Stimulated activated naive B cell treated with anti-CD40 and anti-IgM and Interleukin-4, amounts not matched to agents 10 μg/mL and 1 μg/mL and 100 μg/mL, for 72 hours (primary cell): ENCODE measurements around the gene PHLDB1.
"Not testable (repeated sequence)": the region's sequence is repeated elsewhere in the genome, so short reads cannot be mapped to it uniquely, and the experiment has no call there.

ENCODE experiments used
- ATAC-seq, 2 donors: fragments of 150-1000 bp; cut with Tn5 transposase; replicated peaks; 2 replicates each; pipeline ENCODE4 v1.10.0; 2021; ENCODE audit warnings: moderate library complexity in 1 of 2
- DNase-seq: peaks from one replicate; pipeline ENCODE4 v3.0.0; 2021
- H3K27ac Mint-ChIP-seq: one replicate; pipeline ENCODE4 v1.8.0; 2022; ENCODE audit warnings: mild to moderate bottlenecking, mixed read lengths
- H3K27me3 Mint-ChIP-seq, 2 donors: one replicate each; pipeline ENCODE4 v1.8.0; 2022; ENCODE audit warnings: mixed read lengths in 2 of 2
- H3K36me3 Mint-ChIP-seq, 2 donors: one replicate each; pipeline ENCODE4 v1.8.0; 2022; ENCODE audit warnings: mixed read lengths in 2 of 2, mild to moderate bottlenecking in 1 of 2
- H3K4me1 Mint-ChIP-seq, 2 donors: one replicate each; pipeline ENCODE4 v1.8.0; 2022; ENCODE audit warnings: mixed read lengths in 2 of 2, mild to moderate bottlenecking in 1 of 2
- H3K4me3 Mint-ChIP-seq, 2 donors: one replicate each; pipeline ENCODE4 v1.8.0; 2022; ENCODE audit warnings: mild to moderate bottlenecking in 2 of 2, mixed read lengths in 2 of 2, moderate library complexity in 1 of 2
- H3K9me3 Mint-ChIP-seq, 2 donors: one replicate each; pipeline ENCODE4 v1.8.0; 2022; ENCODE audit warnings: mixed read lengths in 2 of 2, mild to moderate bottlenecking in 1 of 2

PHLDB1 gene

GRCh38 chr11:118607401-118608359, at the start of gene PHLDB1:
TSS of gene PHLDB1 (plus strand) at chr11:118607615. CDS start at chr11:118613837, 6,222 bp downstream.
- peaks cover 22 to 26% of the 10 kb centered on the region in 2 donors for H3K27me3 Mint-ChIP-seq
- H3K27ac Mint-ChIP-seq: peak within 1 kb of the TSS; percentile 70

GRCh38 chr11:118560806-118561205, 46.6 kb upstream of the PHLDB1 start:
- Mint-ChIP-seq H3K36me3 (peaks cover 18 to 29% of the 10 kb centered on the region in 2 donors), H3K4me3 (no peak overlapping the region), H3K4me1 (peaks cover 11 to 23% of the 10 kb centered on the region in 2 donors), H3K9me3 (no peaks in the 10 kb centered on the region), H3K27me3 (no peaks in the 10 kb centered on the region), H3K27ac (no peak overlapping the region)
- no peak for ATAC-seq
- no peak for DNase-seq

More at GRCh38 chr11:118607401-118608359, at the start of gene PHLDB1:
- peaks cover 4 to 7% of the 10 kb centered on the region in 2 donors for H3K36me3 Mint-ChIP-seq
- H3K4me3 Mint-ChIP-seq: peak within 1 kb of the TSS; percentile 81 to 83
- H3K4me1 Mint-ChIP-seq: peaks cover 23 to 35% of the 10 kb centered on the region in 2 donors
- no peaks in the 10 kb centered on the region for H3K9me3 Mint-ChIP-seq
- peak; percentile 22 to 35 for ATAC-seq
- peak; percentile 21 for DNase-seq

- Mint-ChIP-seq H3K9me3 (no peaks in the 10 kb centered on the region), H3K4me1 (peaks cover 13 to 23% of the 10 kb centered on the region in 2 donors), H3K36me3 (peaks cover 8 to 18% of the 10 kb centered on the region in 2 donors), H3K27ac (peak overlapping the region; percentile 81), H3K4me3 (peak overlapping the region; percentile 93 to 96), H3K27me3 (no peaks in the 10 kb centered on the region)
- ATAC-seq (no peak), DNase-seq (no peak)
Measured at GRCh38 chr11:118565051-118565450, 42.4 kb upstream of the PHLDB1 start.

GRCh38 chr11:118569670-118570069, 37.7 kb upstream of the PHLDB1 start:
- Mint-ChIP-seq H3K27me3 (no peaks in the 10 kb centered on the region), H3K9me3 (no peaks in the 10 kb centered on the region), H3K4me1 (peaks cover 19 to 29% of the 10 kb centered on the region in 2 donors), H3K27ac (no peak overlapping the region), H3K4me3 (no peak overlapping the region), H3K36me3 (peaks cover 3 to 4% of the 10 kb centered on the region in 2 donors)
- DNase-seq (no peak), ATAC-seq (no peak)

GRCh38 chr11:118570787-118571186, 36.6 kb upstream of the PHLDB1 start:
- ATAC-seq (no peak), DNase-seq (no peak)
- peaks cover 19 to 34% of the 10 kb centered on the region in 2 donors for H3K4me1 Mint-ChIP-seq
- H3K36me3 Mint-ChIP-seq: peaks cover 4 to 7% of the 10 kb centered on the region in 2 donors
- H3K4me3 Mint-ChIP-seq: peak overlapping the region in 1 of 2 donors; percentile 97
- H3K27me3 Mint-ChIP-seq: no peaks in the 10 kb centered on the region
- H3K9me3 Mint-ChIP-seq: no peaks in the 10 kb centered on the region
- H3K27ac Mint-ChIP-seq: no peak overlapping the region

- H3K4me1 Mint-ChIP-seq: peaks cover 21 to 38% of the 10 kb centered on the region in 2 donors
- not testable (repeated sequence) for ATAC-seq, H3K27me3 Mint-ChIP-seq, H3K9me3 Mint-ChIP-seq
- peak; percentile 4 for DNase-seq
- peak overlapping the region; percentile 95 to 97 for H3K4me3 Mint-ChIP-seq
- H3K27ac Mint-ChIP-seq: peak overlapping the region; percentile 95
- H3K36me3 Mint-ChIP-seq: peaks cover 4 to 10% of the 10 kb centered on the region in 2 donors
Measured at GRCh38 chr11:118571701-118572060, 35.7 kb upstream of the PHLDB1 start.

- peak; percentile 62 for DNase-seq
- H3K27me3 Mint-ChIP-seq: no peaks in the 10 kb centered on the region
Measured at GRCh38 chr11:118572061-118572980, 35.1 kb upstream of the PHLDB1 start, which contains the start of gene ARCN1. TSS of gene ARCN1 (plus strand) at chr11:118572409. CDS start at chr11:118572548, 139 bp downstream.

GRCh38 chr11:118572981-118573550, 34.3 kb upstream of the PHLDB1 start:
- ATAC-seq (peak; percentile 39 to 44), DNase-seq (peak; percentile 4)
- no peaks in the 10 kb centered on the region for H3K27me3 Mint-ChIP-seq
- H3K4me1 Mint-ChIP-seq: peaks cover 28 to 43% of the 10 kb centered on the region in 2 donors
- H3K4me3 Mint-ChIP-seq: peak overlapping the region; percentile 95 to 97
- peaks cover 9 to 10% of the 10 kb centered on the region in 2 donors for H3K36me3 Mint-ChIP-seq
- no peaks in the 10 kb centered on the region for H3K9me3 Mint-ChIP-seq
- peak overlapping the region; percentile 95 for H3K27ac Mint-ChIP-seq

More at GRCh38 chr11:118572061-118572980, 35.1 kb upstream of the PHLDB1 start, which contains the start of gene ARCN1:
- Mint-ChIP-seq H3K4me3 (peak within 1 kb of the TSS; percentile 95 to 97), H3K27ac (peak within 1 kb of the TSS; percentile 95), H3K36me3 (peaks cover 5 to 10% of the 10 kb centered on the region in 2 donors), H3K4me1 (peaks cover 26 to 41% of the 10 kb centered on the region in 2 donors), H3K9me3 (no peaks in the 10 kb centered on the region)
- peak; percentile 86 to 88 for ATAC-seq

- Mint-ChIP-seq H3K9me3 (no peaks in the 10 kb centered on the region), H3K36me3 (peaks cover 9 to 10% of the 10 kb centered on the region in 2 donors), H3K4me1 (peaks cover 28 to 43% of the 10 kb centered on the region in 2 donors), H3K27ac (no peak overlapping the region), H3K27me3 (no peaks in the 10 kb centered on the region), H3K4me3 (peak overlapping the region in 1 of 2 donors; percentile 27)
- ATAC-seq: no peak
- no peak for DNase-seq
Measured at GRCh38 chr11:118574636-118575035, 32.8 kb upstream of the PHLDB1 start.

- H3K4me3 Mint-ChIP-seq, H3K9me3 Mint-ChIP-seq, ATAC-seq, H3K27ac Mint-ChIP-seq, H3K27me3 Mint-ChIP-seq, DNase-seq: not testable (repeated sequence)
- Mint-ChIP-seq H3K36me3 (peaks cover 12 to 13% of the 10 kb centered on the region in 2 donors), H3K4me1 (peaks cover 23 to 32% of the 10 kb centered on the region in 2 donors)
Measured at GRCh38 chr11:118577995-118578394, 29.4 kb upstream of the PHLDB1 start.

GRCh38 chr11:118581057-118581456, 26.4 kb upstream of the PHLDB1 start:
- peaks cover 26 to 33% of the 10 kb centered on the region in 2 donors for H3K36me3 Mint-ChIP-seq
- DNase-seq (no peak), ATAC-seq (no peak)
- H3K9me3 Mint-ChIP-seq: no peaks in the 10 kb centered on the region
- H3K4me3 Mint-ChIP-seq: no peak overlapping the region
- peaks cover 7 to 12% of the 10 kb centered on the region in 2 donors for H3K4me1 Mint-ChIP-seq
- H3K27ac Mint-ChIP-seq: no peak overlapping the region
- no peaks in the 10 kb centered on the region for H3K27me3 Mint-ChIP-seq

- no peak for ATAC-seq
- Mint-ChIP-seq H3K27me3 (no peaks in the 10 kb centered on the region), H3K4me3 (no peak overlapping the region), H3K27ac (no peak overlapping the region), H3K4me1 (no peaks in the 10 kb centered on the region), H3K9me3 (no peaks in the 10 kb centered on the region), H3K36me3 (peaks cover 33 to 47% of the 10 kb centered on the region in 2 donors)
- no peak for DNase-seq
Measured at GRCh38 chr11:118587952-118588351, 19.5 kb upstream of the PHLDB1 start.

GRCh38 chr11:118592616-118593367, 14.6 kb upstream of the PHLDB1 start:
- Mint-ChIP-seq H3K27ac (no peak overlapping the region), H3K4me3 (no peak overlapping the region), H3K9me3 (no peaks in the 10 kb centered on the region), H3K36me3 (peaks cover 13 to 40% of the 10 kb centered on the region in 2 donors), H3K27me3 (no peaks in the 10 kb centered on the region), H3K4me1 (peaks cover 0 to 3% of the 10 kb centered on the region in 2 donors)
- DNase-seq: no peak
- no peak for ATAC-seq
